OCI-LY1 (cell line): ENCODE data around the gene SH3RF3.

Experiments
- H2AFZ ChIP-seq: fragments of 200-600 bp; sonication (generic), shearing (Covaris generic); 2 replicates; pipeline ENCODE4 v1.6.0; 2014; ENCODE audit warnings: antibody characterized with exemption, mild to moderate bottlenecking, low read length
- H3F3A ChIP-seq: fragments of 200-600 bp; sonication (generic), shearing (Covaris generic); 2 replicates; pipeline ENCODE4 v1.6.0; 2014; ENCODE audit warnings: mild to moderate bottlenecking, antibody characterized with exemption, low read length, moderate library complexity; ENCODE audit not compliant: insufficient read depth
- H3K27ac ChIP-seq: fragments of 200-600 bp; sonication (generic); 2 replicates; pipeline ENCODE4 v1.5.1; 2014; ENCODE audit warnings: low read length, mixed run types, mild to moderate bottlenecking, low read depth; ENCODE audit not compliant: poor library complexity, severe bottlenecking
- H3K27me3 ChIP-seq: fragments of 200-600 bp; sonication (generic); 2 replicates; pipeline ENCODE4 v1.6.0; 2014; ENCODE audit warnings: antibody characterized with exemption, mild to moderate bottlenecking, low read length, moderate library complexity; ENCODE audit not compliant: insufficient read depth
- H3K36me3 ChIP-seq: fragments of 200-600 bp; sonication (generic); 2 replicates; pipeline ENCODE4 v1.6.1; 2014; ENCODE audit warnings: mild to moderate bottlenecking, antibody characterized with exemption, low read length, moderate library complexity, mixed read lengths; ENCODE audit not compliant: insufficient read depth
- H3K4me1 ChIP-seq: fragments of 200-600 bp; sonication (generic); 2 replicates; pipeline ENCODE4 v1.5.1; 2014; ENCODE audit warnings: mild to moderate bottlenecking, low read length, moderate library complexity; ENCODE audit not compliant: insufficient read depth, severe bottlenecking
- H3K4me2 ChIP-seq: fragments of 200-600 bp; sonication (generic), shearing (Covaris generic); 2 replicates; pipeline ENCODE4 v1.6.1; 2014; ENCODE audit warnings: low read length
- H3K4me3 ChIP-seq: fragments of 200-600 bp; sonication (generic); 2 replicates; pipeline ENCODE4 v1.5.1; 2014; ENCODE audit warnings: low read length, low read depth, mild to moderate bottlenecking, mixed read lengths; ENCODE audit not compliant: poor library complexity, severe bottlenecking
- H3K79me2 ChIP-seq: fragments of 200-600 bp; shearing (Covaris generic); 2 replicates; pipeline ENCODE4 v1.6.1; 2016; ENCODE audit warnings: mixed run types, low read length, mixed read lengths; ENCODE audit not compliant: insufficient read depth
- H3K9ac ChIP-seq: fragments of 200-600 bp; sonication (generic), shearing (Covaris generic); 2 replicates; pipeline ENCODE4 v1.6.1; 2014; ENCODE audit warnings: mild to moderate bottlenecking, low read length, mixed read lengths
- H3K9me2 ChIP-seq: fragments of 200-600 bp; sonication (generic), shearing (Covaris generic); 2 replicates; pipeline ENCODE4 v1.6.1; 2014; ENCODE audit warnings: low read depth, mild to moderate bottlenecking, low read length, mixed read lengths
- H3K9me3 ChIP-seq: fragments of 200-600 bp; shearing (Covaris generic); 2 replicates; pipeline ENCODE4 v1.6.1; 2014; ENCODE audit warnings: low read length, mixed read lengths
- H4K20me1 ChIP-seq: fragments of 200-600 bp; sonication (generic), shearing (Covaris generic); 2 replicates; pipeline ENCODE4 v1.6.0; 2016; ENCODE audit warnings: mild to moderate bottlenecking, low read length; ENCODE audit not compliant: insufficient read depth
- EZH2 ChIP-seq: fragments of 200-600 bp; sonication (generic), shearing (Covaris generic); IDR thresholded peaks from 2 replicates; pipeline ENCODE4 v1.8.0; 2017; ENCODE audit warnings: borderline replicate concordance, mixed run types, mild to moderate bottlenecking, antibody characterized with exemption, low read length, moderate library complexity, mixed read lengths
- TF ChIP-seq, protein P1 (sequence below): fragments of 200-600 bp; sonication (generic), shearing (Covaris generic); IDR thresholded peaks from 2 replicates; pipeline ENCODE4 v1.5.1; 2017; ENCODE audit warnings: mild to moderate bottlenecking, antibody characterized with exemption, low read length, moderate library complexity, mixed read lengths

SH3RF3 gene

GRCh38 chr2:109476641-109477441, 347.8 kb downstream of the SH3RF3 start:
- Histone ChIP-seq H3K36me3 (no peaks in the 10 kb centered on the region), H3K9me3 (no peaks in the 10 kb centered on the region), H3F3A (no peaks in the 10 kb centered on the region), H3K79me2 (no peaks in the 10 kb centered on the region), H2AFZ (no peak overlapping the region), H3K4me1 (no peaks in the 10 kb centered on the region), H3K4me2 (no peak overlapping the region), H3K9ac (no peak overlapping the region), H4K20me1 (no peaks in the 10 kb centered on the region), H3K9me2 (no peaks in the 10 kb centered on the region), H3K27ac (no peak overlapping the region), H3K27me3 (no peaks in the 10 kb centered on the region), H3K4me3 (no peak overlapping the region)
- TF ChIP-seq, protein P1, sequence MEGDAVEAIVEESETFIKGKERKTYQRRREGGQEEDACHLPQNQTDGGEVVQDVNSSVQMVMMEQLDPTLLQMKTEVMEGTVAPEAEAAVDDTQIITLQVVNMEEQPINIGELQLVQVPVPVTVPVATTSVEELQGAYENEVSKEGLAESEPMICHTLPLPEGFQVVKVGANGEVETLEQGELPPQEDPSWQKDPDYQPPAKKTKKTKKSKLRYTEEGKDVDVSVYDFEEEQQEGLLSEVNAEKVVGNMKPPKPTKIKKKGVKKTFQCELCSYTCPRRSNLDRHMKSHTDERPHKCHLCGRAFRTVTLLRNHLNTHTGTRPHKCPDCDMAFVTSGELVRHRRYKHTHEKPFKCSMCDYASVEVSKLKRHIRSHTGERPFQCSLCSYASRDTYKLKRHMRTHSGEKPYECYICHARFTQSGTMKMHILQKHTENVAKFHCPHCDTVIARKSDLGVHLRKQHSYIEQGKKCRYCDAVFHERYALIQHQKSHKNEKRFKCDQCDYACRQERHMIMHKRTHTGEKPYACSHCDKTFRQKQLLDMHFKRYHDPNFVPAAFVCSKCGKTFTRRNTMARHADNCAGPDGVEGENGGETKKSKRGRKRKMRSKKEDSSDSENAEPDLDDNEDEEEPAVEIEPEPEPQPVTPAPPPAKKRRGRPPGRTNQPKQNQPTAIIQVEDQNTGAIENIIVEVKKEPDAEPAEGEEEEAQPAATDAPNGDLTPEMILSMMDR = no peak
- no peak for TF ChIP-seq EZH2

- H3K4me3 ChIP-seq = no peak overlapping the region
- H3K79me2 ChIP-seq = no peaks in the 10 kb centered on the region
- H3K27me3 ChIP-seq = no peaks in the 10 kb centered on the region
- no peak overlapping the region for H3K27ac ChIP-seq
- no peaks in the 10 kb centered on the region for H4K20me1 ChIP-seq
- no peak overlapping the region for H3K4me2 ChIP-seq
- H3K9me3 ChIP-seq = no peaks in the 10 kb centered on the region
- H3K9ac ChIP-seq = no peak overlapping the region
- H3K9me2 ChIP-seq = no peaks in the 10 kb centered on the region
- H3K36me3 ChIP-seq = no peaks in the 10 kb centered on the region
- H2AFZ ChIP-seq = no peak overlapping the region
- H3F3A ChIP-seq = no peaks in the 10 kb centered on the region
- TF ChIP-seq, protein P1 = no peak
- no peak for TF ChIP-seq EZH2
- H3K4me1 ChIP-seq = no peaks in the 10 kb centered on the region
Measured at GRCh38 chr2:109478906-109479493, 350.0 kb downstream of the SH3RF3 start.

- TF ChIP-seq, protein P1 = no peak
- TF ChIP-seq EZH2 = no peak
- H3K36me3 ChIP-seq = no peaks in the 10 kb centered on the region
- H3K27ac ChIP-seq = no peak overlapping the region
- H3F3A ChIP-seq = no peaks in the 10 kb centered on the region
- no peaks in the 10 kb centered on the region for H3K27me3 ChIP-seq
- H4K20me1 ChIP-seq = no peaks in the 10 kb centered on the region
- no peaks in the 10 kb centered on the region for H3K4me1 ChIP-seq
- H3K9me2 ChIP-seq = no peaks in the 10 kb centered on the region
- no peak overlapping the region for H3K9ac ChIP-seq
- H3K4me3 ChIP-seq = no peak overlapping the region
- H2AFZ ChIP-seq = no peak overlapping the region
- H3K79me2 ChIP-seq = no peaks in the 10 kb centered on the region
- H3K4me2 ChIP-seq = no peak overlapping the region
- no peaks in the 10 kb centered on the region for H3K9me3 ChIP-seq
Measured at GRCh38 chr2:109479804-109480203, 350.8 kb downstream of the SH3RF3 start.
